Astrocyte of the cerebellum (primary cell): ENCODE results near the gene SPG7.
"Not testable (repeated sequence)": the region's sequence is repeated elsewhere in the genome, so short reads cannot be mapped to it uniquely, and the experiment has no call there.

ENCODE experiments used
- DNase-seq: peaks from one replicate; pipeline ENCODE4 v3.0.0-alpha.2; 2011; ENCODE audit warnings: low read depth
- H3K4me3 ChIP-seq: 2 replicates; pipeline ENCODE4 v1.5.1; 2011; ENCODE audit warnings: mild to moderate bottlenecking, low read depth, low read length, moderate library complexity
- CTCF ChIP-seq: IDR thresholded peaks from 2 replicates; pipeline ENCODE4 v1.5.1; 2012; ENCODE audit warnings: low read length, low read depth, moderate library complexity, mild to moderate bottlenecking; ENCODE audit errors: missing control alignments
- in situ Hi-C: cut with HindIII; loops from 2 replicates; pipeline ENCODE4 v1.10.0; 2017; ENCODE audit warnings: low sequenced_read_pairs

The SPG7 gene

GRCh38 chr16:89507834-89508590 lies at the start of gene SPG7:
TSS of gene SPG7 (plus strand) at chr16:89508403. CDS start at chr16:89508418, 15 bp downstream.
- DNase-seq: peak; percentile 49
- in situ Hi-C loops: loop anchor here (25.0 kb wide), 1 partner anchor 171 kb away; no protein-coding TSS in a partner anchor
- no peak for TF ChIP-seq CTCF
- H3K4me3 ChIP-seq: peak within 1 kb of the TSS; percentile 85

GRCh38 chr16:89458551-89458950 lies 49.7 kb upstream of the SPG7 start:
- in situ Hi-C loops: no loop called here
- TF ChIP-seq CTCF: no peak
- H3K4me3 ChIP-seq: no peak overlapping the region
- no peak for DNase-seq

- in situ Hi-C loops: no loop called here
- TF ChIP-seq CTCF: no peak
- no peak overlapping the region for H3K4me3 ChIP-seq
- DNase-seq: no peak
These were observed 49.2 kb upstream of the SPG7 start for GRCh38 chr16:89458967-89459366.

GRCh38 chr16:89460556-89460955 lies 47.6 kb upstream of the SPG7 start:
- in situ Hi-C loops: no loop called here
- DNase-seq: no peak
- TF ChIP-seq CTCF: no peak
- no peak overlapping the region for H3K4me3 ChIP-seq

GRCh38 chr16:89461890-89462289 lies 46.3 kb upstream of the SPG7 start:
- DNase-seq, in situ Hi-C loops, H3K4me3 ChIP-seq: not testable (repeated sequence)

GRCh38 chr16:89462639-89463038 lies 45.6 kb upstream of the SPG7 start:
- in situ Hi-C loops, H3K4me3 ChIP-seq: not testable (repeated sequence)

GRCh38 chr16:89463312-89463711 lies 44.9 kb upstream of the SPG7 start:
- DNase-seq, in situ Hi-C loops, H3K4me3 ChIP-seq: not testable (repeated sequence)

More at GRCh38 chr16:89462639-89463038, 45.6 kb upstream of the SPG7 start:
- not testable (repeated sequence) for DNase-seq

GRCh38 chr16:89466920-89467319 lies 41.3 kb upstream of the SPG7 start:
- no peak for TF ChIP-seq CTCF
- no peak overlapping the region for H3K4me3 ChIP-seq
- no peak for DNase-seq
- in situ Hi-C loops: no loop called here
